ENCODE measurements around the gene CARS1. TPM values are rescaled to one million over a fixed set of nuclear protein-coding genes. Genes with fewer than 3 reads are reported as not detected.

The CARS1 gene
- total and polyA plus RNA-seq, 2 experiments from 2014 or later = 72.9 to 95.9 TPM

DNA sequence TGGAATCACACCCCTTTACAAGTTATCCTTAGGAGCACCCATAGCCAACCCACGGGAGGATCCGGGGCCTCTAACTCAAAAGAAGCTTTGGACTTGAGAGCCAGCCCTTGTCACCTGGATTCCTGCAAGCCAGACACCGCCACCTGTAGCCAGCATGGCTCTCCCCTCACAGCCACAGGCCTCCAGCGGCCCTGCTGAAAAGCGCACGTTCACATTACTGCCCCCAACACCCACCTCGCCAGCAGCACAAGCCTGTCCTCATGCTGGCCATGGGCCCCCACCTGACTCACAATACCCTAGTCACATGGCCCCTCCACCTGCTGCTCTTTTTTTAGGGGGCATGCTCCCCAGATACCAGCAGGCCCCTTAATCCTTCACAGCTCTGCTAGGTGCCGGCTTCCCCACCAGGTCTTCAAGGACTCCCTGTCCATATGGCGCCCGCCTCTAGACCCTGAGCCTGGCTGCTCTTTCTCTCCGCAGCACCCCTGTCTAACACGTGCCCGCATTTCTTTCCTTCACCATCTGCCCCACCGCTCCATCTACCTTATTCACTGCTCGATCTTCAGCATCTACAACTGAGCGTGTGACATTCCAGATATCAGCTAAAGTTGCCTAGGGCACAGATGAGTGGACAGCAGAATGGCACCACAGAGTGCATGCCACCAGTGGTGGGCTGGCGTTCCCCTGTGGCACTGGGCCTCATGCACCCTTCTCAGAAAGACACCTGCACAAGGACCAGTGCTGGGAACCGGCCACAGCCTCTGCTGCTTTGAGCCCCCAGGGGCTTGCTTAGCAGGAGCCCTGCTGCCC lies 6.6 kb downstream of the CARS1 start:
- Mint-ChIP-seq H3K27ac (peak overlapping the region; percentile 47), H3K27me3 (ENCODE audit: insufficient read depth, low read depth, poor library complexity) (peaks cover 11% of the 10 kb centered on the region), H3K9me3 (no peaks in the 10 kb centered on the region), H3K36me3 (ENCODE audit: low read depth) (peaks cover 50% of the 10 kb centered on the region), H3K4me3 (no peak overlapping the region), H3K4me1 (peaks cover 49% of the 10 kb centered on the region)
- Histone ChIP-seq H3K9me2 (ENCODE audit: insufficient read depth) (no peaks in the 10 kb centered on the region), H3K27me3 (ENCODE audit: insufficient read depth) (no peaks in the 10 kb centered on the region), H3K4me1 (ENCODE audit: insufficient read depth) (peaks cover 20% of the 10 kb centered on the region), H3K27ac (ENCODE audit: low read depth) (no peak overlapping the region), H3K36me3 (ENCODE audit: insufficient read depth) (peaks cover 10% of the 10 kb centered on the region), H4K20me1 (replicated peaks; ENCODE audit: insufficient read depth) (peaks cover 69% of the 10 kb centered on the region), H3K4me3 (no peak overlapping the region), H3F3A (replicated peaks; ENCODE audit: low read depth) (no peaks in the 10 kb centered on the region), H3K4me2 (no peak overlapping the region), H3K79me2 (replicated peaks; ENCODE audit: insufficient read depth) (peaks cover 100% of the 10 kb centered on the region), H2AFZ (no peak overlapping the region)
- DNase-seq (ENCODE audit: low spot score) (no peak), ATAC-seq (no peak)
- TF ChIP-seq, protein P1, sequence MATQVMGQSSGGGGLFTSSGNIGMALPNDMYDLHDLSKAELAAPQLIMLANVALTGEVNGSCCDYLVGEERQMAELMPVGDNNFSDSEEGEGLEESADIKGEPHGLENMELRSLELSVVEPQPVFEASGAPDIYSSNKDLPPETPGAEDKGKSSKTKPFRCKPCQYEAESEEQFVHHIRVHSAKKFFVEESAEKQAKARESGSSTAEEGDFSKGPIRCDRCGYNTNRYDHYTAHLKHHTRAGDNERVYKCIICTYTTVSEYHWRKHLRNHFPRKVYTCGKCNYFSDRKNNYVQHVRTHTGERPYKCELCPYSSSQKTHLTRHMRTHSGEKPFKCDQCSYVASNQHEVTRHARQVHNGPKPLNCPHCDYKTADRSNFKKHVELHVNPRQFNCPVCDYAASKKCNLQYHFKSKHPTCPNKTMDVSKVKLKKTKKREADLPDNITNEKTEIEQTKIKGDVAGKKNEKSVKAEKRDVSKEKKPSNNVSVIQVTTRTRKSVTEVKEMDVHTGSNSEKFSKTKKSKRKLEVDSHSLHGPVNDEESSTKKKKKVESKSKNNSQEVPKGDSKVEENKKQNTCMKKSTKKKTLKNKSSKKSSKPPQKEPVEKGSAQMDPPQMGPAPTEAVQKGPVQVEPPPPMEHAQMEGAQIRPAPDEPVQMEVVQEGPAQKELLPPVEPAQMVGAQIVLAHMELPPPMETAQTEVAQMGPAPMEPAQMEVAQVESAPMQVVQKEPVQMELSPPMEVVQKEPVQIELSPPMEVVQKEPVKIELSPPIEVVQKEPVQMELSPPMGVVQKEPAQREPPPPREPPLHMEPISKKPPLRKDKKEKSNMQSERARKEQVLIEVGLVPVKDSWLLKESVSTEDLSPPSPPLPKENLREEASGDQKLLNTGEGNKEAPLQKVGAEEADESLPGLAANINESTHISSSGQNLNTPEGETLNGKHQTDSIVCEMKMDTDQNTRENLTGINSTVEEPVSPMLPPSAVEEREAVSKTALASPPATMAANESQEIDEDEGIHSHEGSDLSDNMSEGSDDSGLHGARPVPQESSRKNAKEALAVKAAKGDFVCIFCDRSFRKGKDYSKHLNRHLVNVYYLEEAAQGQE (IDR thresholded peaks at IDR 0.05; ENCODE audit: unreplicated experiment) = no peak
- TF ChIP-seq JUNB (IDR thresholded peaks at IDR 0.05; ENCODE audit: unreplicated experiment) = no peak

DNA sequence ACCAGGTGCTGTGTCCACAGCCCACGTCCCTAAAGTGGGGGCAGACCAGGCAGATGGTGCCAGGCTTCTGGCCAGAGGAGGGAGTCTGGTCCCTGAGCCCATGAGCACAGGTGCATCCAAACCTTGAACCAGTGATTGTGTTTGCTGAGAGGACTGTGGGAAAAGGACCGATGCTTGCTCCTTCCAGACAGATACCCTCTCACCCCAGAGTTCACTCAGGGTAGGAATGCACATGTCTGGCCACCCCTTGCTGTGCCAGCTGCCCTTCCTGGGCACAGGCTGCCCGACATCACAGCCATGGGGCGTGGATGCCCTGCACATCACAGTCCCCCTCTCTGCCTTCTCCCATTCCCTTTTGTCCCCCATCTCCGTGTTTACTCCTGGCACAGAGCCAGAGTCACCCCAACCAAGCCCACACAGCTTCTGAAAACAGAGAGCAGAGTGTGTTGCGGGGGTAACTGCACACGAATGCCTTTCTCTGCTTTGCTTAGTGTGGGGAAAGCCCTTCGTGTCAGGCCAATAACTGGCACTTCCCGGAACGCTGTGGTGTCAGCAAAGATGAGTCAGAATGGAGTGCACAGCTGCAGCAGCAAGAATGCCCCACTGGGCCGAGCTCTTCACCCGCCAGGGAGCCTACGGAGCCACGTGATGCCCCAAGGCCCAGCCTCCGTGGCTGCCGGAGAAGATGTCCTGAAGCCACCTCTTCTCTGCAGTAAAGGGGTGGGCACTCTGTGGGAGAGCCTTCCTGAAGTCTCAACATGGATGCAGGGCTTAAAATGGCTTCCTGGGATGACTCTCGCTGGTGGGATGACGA lies 7.6 kb downstream of the CARS1 start:
- H3K4me2 ChIP-seq = no peak overlapping the region
- no peaks in the 10 kb centered on the region for H3K9me2 ChIP-seq (ENCODE audit: insufficient read depth)
- peaks cover 100% of the 10 kb centered on the region for H3K79me2 ChIP-seq (replicated peaks; ENCODE audit: insufficient read depth)
- peaks cover 17% of the 10 kb centered on the region for H3K4me1 ChIP-seq (ENCODE audit: insufficient read depth)
- no peaks in the 10 kb centered on the region for H3K9me3 Mint-ChIP-seq
- H3K4me3 ChIP-seq = no peak overlapping the region
- peaks cover 9% of the 10 kb centered on the region for H3K27me3 Mint-ChIP-seq (ENCODE audit: insufficient read depth, low read depth, poor library complexity)
- H3K36me3 Mint-ChIP-seq (ENCODE audit: low read depth) = peaks cover 51% of the 10 kb centered on the region
- H3K27ac Mint-ChIP-seq = peak overlapping the region; percentile 47; the same call in 1 of the 2 replicates
- no peak overlapping the region for H2AFZ ChIP-seq
- peaks cover 42% of the 10 kb centered on the region for H3K4me1 Mint-ChIP-seq
- no peak for ATAC-seq
- H3K27me3 ChIP-seq (ENCODE audit: insufficient read depth) = no peaks in the 10 kb centered on the region
- peaks cover 8% of the 10 kb centered on the region for H3K36me3 ChIP-seq (ENCODE audit: insufficient read depth)
- peaks cover 64% of the 10 kb centered on the region for H4K20me1 ChIP-seq (replicated peaks; ENCODE audit: insufficient read depth)
- H3K27ac ChIP-seq (ENCODE audit: low read depth) = no peak overlapping the region
- H3K4me3 Mint-ChIP-seq = no peak overlapping the region
- no peaks in the 10 kb centered on the region for H3F3A ChIP-seq (replicated peaks; ENCODE audit: low read depth)
- no peak for DNase-seq (ENCODE audit: low spot score)
- TF ChIP-seq, protein P2, sequence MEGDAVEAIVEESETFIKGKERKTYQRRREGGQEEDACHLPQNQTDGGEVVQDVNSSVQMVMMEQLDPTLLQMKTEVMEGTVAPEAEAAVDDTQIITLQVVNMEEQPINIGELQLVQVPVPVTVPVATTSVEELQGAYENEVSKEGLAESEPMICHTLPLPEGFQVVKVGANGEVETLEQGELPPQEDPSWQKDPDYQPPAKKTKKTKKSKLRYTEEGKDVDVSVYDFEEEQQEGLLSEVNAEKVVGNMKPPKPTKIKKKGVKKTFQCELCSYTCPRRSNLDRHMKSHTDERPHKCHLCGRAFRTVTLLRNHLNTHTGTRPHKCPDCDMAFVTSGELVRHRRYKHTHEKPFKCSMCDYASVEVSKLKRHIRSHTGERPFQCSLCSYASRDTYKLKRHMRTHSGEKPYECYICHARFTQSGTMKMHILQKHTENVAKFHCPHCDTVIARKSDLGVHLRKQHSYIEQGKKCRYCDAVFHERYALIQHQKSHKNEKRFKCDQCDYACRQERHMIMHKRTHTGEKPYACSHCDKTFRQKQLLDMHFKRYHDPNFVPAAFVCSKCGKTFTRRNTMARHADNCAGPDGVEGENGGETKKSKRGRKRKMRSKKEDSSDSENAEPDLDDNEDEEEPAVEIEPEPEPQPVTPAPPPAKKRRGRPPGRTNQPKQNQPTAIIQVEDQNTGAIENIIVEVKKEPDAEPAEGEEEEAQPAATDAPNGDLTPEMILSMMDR (conservative IDR thresholded peaks at IDR 0.05; ENCODE audit: low read depth in 2 of 2) = no peak
- TF ChIP-seq ETS1 (IDR thresholded peaks at IDR 0.05) (no peak), EZH2phosphoT487 (IDR thresholded peaks at IDR 0.05; ENCODE audit: unreplicated experiment) (no peak), NANOG (IDR thresholded peaks at IDR 0.05; ENCODE audit: borderline replicate concordance) (no peak), EZH2 (IDR thresholded peaks at IDR 0.05; ENCODE audit: low read depth, unreplicated experiment) (no peak)
- TF ChIP-seq, protein P1 (IDR thresholded peaks at IDR 0.05; ENCODE audit: unreplicated experiment) = no peak

Data from GM23338 (cell line).